Activated T-helper 9 cell treated with anti-CD3 and anti-CD28 coated beads, Interleukin-2, amount 50 U/mL, for 16 hours (primary cell): ENCODE measurements around the gene TRPV2.

Source experiments
- DNase-seq: peaks from one replicate; pipeline ENCODE4 v3.0.0-alpha.2; 2020; ENCODE audit warnings: low read depth

TRPV2 gene

DNA sequence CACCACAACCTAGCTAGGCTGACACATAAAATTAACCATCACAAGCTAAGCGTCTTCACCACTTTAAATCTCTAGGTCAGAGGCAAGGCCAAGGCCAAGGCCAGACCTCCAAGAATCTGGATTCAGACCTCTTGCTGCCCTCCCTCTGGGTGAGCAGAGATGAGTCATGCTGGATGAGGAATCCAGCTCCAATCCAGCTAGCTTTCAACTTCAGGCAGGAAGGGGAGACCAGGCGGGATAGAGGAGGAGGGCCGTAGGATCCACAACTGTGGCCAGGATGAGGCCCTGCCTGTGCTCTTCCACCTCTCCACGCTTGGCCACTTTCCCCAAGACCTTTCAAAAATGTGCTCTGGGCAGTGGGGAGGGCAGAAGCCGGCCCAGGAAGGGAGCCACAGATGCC lies 61.9 kb downstream of the TRPV2 start:
- DNase-seq: no peak

DNA sequence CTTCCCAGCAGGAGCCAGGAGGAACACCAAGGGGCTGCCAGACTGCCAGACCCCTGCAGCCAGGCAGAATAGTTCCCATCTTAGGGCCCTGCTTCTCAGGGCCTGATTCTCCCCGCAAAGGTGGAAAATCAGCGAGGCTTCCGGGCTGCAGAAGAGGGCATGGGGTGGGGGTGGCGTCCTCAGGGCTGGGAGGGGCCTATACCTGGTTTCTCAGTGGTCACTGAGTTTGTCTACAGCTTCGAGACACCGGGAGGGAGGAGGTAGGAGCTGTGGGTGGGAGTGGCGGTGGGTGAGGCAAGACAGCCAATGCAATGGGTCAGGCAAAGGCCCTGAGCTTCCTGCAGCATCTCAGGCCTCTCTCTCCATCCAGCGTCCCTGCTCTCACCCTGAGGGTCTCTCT lies 62.3 kb downstream of the TRPV2 start:
- DNase-seq: no peak

DNA sequence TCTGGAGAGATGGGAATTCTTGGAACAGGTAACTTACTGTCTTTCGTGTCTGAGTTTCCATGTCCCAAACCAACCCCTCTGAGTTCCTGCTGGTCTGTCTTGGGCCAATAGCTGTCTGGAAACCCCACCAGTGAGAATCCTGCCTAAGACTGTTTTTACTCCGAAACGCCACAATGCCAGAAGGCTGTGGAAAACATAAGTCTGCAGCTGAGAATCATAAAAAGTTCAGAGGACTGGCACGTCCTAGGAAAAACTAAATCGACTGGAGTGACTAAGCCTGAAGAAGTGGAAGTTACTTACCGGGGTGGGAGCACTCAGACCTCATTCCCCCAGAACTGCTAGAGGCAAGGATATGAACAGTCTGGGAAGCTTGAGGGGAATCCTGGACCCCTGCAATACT lies 63.3 kb downstream of the TRPV2 start:
- DNase-seq: no peak

DNA sequence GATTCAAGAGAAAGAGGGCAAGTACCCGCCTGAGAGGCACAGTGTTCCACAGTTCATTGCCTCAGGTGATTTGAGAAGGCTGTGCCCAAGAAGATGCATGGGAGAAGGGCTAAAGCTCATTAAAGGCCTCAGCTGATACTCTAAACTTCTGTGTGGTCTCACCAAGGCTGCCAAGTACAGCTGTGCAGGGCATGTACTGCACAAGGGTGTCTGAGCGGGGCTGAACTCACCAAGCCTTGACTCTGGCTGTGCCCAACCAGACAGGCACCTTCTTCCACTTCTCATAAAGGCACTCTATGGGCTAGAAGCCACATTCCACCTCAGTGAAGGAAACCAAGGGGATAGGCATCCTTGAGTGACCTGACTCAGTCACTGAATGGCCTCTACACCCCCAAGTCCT lies 63.9 kb downstream of the TRPV2 start:
- DNase-seq: no peak

DNA sequence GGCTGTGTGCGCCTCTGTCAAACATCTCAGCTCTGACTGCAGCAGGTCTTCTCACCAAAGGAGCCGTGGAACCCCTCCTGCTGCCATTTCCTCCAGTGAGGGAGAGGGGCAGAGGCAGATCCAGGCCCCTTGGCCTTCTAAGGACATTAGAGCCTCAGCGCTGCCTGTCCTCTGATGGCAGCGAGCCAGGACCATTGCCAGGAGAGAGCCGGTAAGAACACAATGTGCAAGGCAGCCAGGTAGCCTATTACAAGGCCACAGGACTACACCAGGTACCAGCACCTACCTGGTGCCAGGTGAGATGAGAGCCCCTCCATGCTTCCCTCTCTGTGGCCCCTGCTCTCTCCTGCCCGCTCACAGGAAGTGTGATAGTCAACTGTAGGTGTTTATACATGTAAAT lies 65.6 kb downstream of the TRPV2 start:
- no peak for DNase-seq

GRCh38 chr17:16482253-16482652 lies 66.9 kb downstream of the TRPV2 start:
- no peak for DNase-seq

DNA sequence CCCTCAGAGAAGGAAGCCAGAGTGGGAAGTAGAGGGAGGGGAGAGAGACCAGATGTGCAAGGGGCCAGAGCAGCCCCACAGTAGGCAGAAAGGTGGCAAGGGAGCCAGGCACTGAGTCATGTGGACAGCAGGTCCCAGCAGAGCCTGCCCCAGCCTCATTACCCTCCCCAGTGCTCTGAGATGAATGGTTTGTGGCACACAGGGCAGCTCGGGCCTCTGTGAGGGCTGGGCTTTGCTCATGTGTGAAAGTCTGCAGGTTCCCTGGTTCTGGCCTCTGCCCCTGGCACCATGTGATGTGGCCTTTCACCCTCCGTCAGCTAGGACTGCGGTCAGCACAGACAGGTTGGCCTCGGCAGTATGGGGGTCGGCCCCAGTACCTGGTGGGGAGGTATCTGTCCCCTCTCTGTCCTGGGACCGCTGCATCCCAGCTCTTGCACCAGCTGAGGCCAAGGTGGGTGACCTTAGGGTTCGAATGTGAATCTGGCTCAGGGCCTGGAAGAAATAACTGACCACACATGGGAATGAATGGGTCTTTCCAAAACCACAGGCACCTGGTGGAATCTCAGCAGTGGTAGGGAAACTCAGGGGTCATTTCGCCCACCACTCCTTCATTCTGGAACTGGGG lies 67.8 kb downstream of the TRPV2 start:
- no peak for DNase-seq

GRCh38 chr17:16484445-16485175 lies 69.2 kb downstream of the TRPV2 start:
- DNase-seq: no peak
